HUDEP-2 (cell line): ENCODE results near the gene NFATC3.
A peak's percentile ranks its signal among the peaks of the same experiment; 100 is the strongest.

ENCODE experiments used
- DNase-seq, 76 experiments: peaks; one replicate each; lab custom pipeline; 2025; ENCODE audit not compliant: unreplicated experiment in 76 of 76; lab: John Stamatoyannopoulos, UW

The NFATC3 gene

GRCh38 chr16:68242926-68243858 lies 158.0 kb downstream of the NFATC3 start:
- no peak for DNase-seq

GRCh38 chr16:68244481-68244902 lies 159.3 kb downstream of the NFATC3 start:
- no peak for DNase-seq

DNA sequence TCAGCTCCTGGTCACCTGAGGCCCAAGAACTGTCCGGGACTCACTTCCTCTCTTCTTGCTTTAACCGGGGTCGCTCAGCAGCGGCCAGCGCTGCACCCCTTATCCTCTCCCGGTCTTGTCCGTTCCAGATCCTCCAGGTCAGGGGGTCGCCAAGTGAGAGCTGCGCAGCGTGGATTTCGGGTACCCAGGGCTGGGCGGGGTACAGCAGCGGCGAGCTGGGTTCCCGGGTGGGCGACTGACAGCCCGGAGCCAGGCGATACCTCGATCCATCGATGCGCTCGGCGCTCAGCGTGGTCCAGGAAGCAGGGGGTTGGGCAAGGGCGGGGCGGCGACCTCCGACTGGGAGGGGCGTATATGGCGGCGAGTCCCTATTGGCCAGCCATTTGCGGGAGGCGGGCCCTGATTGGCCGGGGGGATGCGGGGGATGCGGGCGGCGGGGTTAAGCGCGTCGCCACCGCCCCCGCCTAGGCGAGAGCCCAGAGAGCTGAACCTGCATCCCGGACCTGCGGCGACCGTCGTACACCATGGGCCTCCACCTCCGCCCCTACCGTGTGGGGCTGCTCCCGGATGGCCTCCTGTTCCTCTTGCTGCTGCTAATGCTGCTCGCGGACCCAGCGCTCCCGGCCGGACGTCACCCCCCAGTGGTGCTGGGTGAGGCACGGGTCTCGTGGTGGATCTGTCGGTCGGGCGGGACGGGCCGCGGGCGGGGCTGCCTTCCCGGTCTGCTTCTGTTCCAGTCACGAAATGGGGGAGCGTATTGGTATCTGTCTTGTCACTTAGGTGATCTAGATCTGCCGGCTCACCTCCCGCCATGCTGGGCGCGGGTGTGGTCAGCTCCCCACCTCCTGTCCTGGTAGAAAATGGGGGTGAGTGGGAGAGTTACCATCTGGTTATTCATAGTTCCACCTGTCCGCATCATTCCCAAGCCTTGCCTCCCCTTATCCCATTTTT lies 160.0 kb downstream of the NFATC3 start, which contains the start of gene PLA2G15:
Gene PLA2G15 (plus strand): TSS at position 471 of the 951 bp plus-strand sequence. CDS start 54 bp downstream, at position 525.
- DNase-seq = peak in 74 of 76 experiments; percentile 43 to 96 (median 90)

DNA sequence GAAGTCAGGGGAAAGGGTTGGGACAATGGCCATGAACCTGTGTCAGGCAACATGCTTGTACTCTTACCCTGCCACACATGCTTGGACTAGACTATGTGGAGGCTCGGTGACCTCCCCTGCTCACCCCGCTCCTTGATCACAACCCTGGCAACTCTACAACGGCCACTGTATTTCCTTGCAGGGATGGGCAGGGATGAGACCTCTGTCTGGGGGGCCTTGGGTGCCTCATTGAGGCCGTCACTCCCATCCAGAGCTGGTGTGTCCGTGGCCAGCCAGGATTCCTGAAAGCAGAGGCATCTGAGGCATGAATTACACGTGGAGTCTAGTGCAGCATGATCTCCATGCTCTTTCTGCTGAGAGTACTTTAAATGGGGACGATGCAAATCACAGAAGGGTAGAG lies 161.0 kb downstream of the NFATC3 start:
- no peak for DNase-seq

DNA sequence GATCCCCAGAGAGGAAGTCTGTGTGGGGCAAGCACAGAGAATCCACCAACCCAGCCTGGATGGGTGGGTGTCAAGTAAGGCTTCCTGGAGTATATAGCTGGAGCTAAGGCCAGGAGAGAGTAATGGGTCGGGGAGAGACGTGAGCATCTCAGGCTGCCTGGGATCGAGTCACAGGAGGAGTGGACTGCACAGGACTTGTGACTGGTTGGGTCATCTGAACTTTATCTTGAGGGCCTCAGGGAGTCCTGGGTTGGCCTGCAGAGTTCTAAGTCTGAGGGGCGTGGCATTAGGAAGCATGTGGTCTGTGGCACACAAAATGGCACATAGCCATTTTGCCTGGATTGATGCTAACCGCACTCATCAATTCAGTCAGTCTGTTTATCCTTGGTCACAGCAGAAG lies 161.5 kb downstream of the NFATC3 start:
- DNase-seq = peak in 34 of 76 experiments; percentile 13 to 73 (median 35)

GRCh38 chr16:68247400-68247799 lies 162.2 kb downstream of the NFATC3 start:
- DNase-seq = no peak

DNA sequence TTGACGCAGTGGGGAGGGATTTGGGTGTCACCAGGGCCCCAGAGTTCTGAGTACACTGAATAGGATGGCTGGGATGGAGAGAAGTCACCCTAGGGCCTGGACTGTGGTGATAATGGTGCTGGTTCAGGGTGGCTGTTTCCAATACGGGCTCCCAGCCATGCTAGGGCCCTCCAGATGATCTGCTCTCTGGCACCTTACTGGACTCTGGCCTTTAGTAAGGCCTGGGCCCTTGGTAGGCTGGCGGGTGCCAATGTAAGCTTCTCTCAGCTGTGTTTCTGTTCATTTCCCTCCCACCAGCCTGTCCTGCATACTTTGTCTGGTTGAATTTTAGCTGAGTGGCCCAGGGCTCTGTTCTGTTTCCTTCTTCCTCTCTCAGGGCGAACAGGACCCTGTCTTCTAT lies 162.8 kb downstream of the NFATC3 start:
- no peak for DNase-seq

GRCh38 chr16:68249371-68249770 lies 164.2 kb downstream of the NFATC3 start:
- DNase-seq = no peak

- no peak for DNase-seq
These were observed 165.8 kb downstream of the NFATC3 start for GRCh38 chr16:68250951-68251350.

GRCh38 chr16:68251832-68252231 lies 166.7 kb downstream of the NFATC3 start:
- DNase-seq = no peak

- no peak for DNase-seq
These were observed 167.2 kb downstream of the NFATC3 start for GRCh38 chr16:68252383-68252782.

DNA sequence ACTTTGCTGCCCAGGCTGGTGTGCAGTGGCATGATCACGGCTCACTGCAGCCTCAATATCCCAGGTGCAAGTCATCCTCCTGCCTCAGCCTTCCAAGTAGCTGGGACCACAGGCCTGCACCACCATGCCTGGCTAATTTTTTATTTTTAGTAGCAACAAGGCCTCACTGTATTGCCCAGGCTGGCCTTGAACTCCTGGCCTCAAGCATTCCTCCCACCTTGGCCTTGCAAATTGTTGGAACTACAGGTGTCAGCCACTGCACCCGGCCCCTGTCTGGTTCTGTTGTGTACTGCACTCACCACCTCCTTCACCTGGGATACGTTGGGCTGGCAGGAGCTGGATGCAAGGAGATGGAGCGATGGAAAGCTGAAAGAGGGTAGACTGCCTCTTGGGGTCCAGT lies 168.6 kb downstream of the NFATC3 start:
- DNase-seq = no peak

DNA sequence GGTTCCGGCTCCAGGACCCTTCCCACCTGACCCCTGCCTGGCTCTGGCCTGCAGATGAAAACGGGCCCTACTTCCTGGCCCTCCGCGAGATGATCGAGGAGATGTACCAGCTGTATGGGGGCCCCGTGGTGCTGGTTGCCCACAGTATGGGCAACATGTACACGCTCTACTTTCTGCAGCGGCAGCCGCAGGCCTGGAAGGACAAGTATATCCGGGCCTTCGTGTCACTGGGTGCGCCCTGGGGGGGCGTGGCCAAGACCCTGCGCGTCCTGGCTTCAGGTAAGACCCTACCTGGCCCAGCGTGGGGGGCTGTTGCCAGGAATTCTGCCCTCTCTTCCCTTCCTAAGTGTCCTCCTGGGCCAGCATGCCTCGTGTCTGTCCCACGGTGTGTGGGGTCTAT lies 170.5 kb downstream of the NFATC3 start:
- no peak for DNase-seq

DNA sequence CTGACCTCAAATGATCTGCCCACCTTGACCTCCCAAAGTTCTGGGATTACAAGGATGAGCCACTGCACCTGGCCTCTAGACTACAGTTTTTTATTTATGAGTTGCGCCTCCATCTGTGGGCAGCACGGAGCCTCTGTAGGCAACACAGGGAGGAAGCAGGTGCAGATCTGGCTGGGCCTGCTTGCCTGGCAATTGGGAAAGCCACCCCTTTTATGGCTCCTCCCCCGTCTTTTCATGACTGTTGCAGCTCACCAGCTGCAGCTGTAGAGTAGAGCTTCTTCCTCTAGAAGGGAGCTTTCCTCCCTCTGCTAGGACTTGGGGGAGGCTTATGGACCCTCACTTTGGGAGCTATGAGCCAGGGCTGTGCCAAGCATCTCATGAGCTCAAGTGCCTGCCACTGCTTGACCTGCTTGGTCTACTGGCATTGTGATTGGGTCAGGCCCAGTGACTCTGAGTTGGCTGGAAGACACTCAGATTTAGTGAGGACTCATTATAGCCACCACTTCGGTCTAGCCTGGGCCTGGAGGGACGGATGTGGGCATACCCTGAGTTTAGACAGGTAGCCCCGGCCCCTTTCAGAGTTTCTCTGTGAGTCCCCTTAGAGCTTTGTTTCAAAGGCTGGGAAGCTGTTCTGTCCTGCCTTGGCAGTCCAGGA lies 172.2 kb downstream of the NFATC3 start:
- no peak for DNase-seq

- no peak for DNase-seq
These were observed 173.0 kb downstream of the NFATC3 start for GRCh38 chr16:68257906-68258800.

DNA sequence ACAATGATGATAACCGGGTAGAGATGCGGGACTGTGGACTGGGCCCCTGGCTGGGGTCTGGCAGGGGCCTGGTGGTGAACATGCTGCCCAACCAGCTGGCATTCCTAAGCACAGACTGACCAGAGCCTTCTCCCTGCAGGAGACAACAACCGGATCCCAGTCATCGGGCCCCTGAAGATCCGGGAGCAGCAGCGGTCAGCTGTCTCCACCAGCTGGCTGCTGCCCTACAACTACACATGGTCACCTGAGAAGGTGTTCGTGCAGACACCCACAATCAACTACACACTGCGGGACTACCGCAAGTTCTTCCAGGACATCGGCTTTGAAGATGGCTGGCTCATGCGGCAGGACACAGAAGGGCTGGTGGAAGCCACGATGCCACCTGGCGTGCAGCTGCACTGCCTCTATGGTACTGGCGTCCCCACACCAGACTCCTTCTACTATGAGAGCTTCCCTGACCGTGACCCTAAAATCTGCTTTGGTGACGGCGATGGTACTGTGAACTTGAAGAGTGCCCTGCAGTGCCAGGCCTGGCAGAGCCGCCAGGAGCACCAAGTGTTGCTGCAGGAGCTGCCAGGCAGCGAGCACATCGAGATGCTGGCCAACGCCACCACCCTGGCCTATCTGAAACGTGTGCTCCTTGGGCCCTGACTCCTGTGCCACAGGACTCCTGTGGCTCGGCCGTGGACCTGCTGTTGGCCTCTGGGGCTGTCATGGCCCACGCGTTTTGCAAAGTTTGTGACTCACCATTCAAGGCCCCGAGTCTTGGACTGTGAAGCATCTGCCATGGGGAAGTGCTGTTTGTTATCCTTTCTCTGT lies 174.0 kb downstream of the NFATC3 start:
- DNase-seq = no peak

DNA sequence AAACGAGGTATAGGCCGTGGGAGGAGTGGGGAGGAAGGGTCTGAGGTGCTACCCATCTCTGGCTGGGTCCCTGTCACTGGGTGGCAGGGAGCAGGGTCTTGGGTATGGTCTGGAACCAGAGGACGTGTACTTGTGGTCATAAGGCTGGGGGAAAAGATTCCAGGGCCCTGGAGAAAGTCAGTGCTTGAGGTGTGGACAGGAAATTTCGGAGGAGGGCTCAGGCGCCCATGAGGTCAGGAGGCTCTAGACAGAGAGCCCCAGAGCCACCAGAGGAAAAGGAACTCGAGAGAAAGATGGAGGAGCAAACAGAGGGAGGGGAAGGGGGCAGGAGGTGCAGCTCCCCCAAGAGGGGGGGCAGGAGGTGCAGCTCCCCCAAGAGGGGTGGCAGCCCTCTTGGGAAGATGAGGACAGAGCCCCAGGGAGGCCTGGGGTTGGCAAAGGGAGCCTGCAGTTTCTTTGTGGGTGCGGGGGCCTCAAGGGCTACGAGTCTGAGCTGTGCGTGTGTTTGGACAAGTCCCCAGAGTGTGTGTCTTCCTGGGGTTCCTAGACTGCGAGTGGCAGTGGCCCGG lies 178.5 kb downstream of the NFATC3 start:
- DNase-seq = no peak
